ENCODE measurements around the gene YBX1.

- no peak for TF ChIP-seq EZH2 (IDR thresholded peaks at IDR 0.05; ENCODE audit: borderline replicate concordance)
- TF ChIP-seq CTCF (IDR thresholded peaks at IDR 0.05; ENCODE audit: poor library complexity): no peak
Observed at GRCh38 chr1:42675467-42675866, 6.8 kb upstream of the YBX1 start.

Measured in hepatocyte (in vitro differentiated cells).